Inflammatory macrophage (primary cell): ENCODE measurements around the gene CLCN7.

ENCODE experiments used
- DNase-seq, 2 donors: peaks; one replicate each; pipeline ENCODE4 v3.0.0-alpha.2; 2020 to 2022

CLCN7 gene

DNA sequence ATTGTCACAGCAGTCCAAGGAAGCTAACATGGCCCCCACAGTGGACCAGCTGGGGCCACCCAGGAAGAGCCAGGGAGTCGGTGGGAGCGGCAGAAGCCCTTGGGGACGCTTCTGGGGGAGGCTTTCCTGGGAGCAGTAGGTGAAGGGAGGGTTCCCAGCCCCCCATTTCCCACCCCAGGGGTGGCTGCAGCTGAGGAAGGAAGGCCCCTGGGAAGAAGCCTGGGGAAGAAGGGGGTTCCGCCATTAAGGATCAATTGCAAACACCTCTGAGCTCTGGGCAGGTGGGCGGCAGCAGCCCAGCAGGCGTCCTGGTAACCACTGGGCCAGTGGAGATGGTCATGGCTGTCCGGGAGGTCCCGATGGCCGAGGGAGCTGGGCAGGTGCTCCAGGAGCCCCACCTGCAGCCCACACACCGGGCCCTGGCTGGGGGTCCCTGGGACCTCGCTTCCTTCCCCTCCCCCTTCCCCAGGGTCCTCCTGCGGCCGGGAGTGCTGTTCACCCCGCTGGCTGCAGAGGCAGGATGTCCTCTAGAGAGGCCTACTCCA is 44.5 kb downstream of the CLCN7 start:
- DNase-seq: no peak

DNA sequence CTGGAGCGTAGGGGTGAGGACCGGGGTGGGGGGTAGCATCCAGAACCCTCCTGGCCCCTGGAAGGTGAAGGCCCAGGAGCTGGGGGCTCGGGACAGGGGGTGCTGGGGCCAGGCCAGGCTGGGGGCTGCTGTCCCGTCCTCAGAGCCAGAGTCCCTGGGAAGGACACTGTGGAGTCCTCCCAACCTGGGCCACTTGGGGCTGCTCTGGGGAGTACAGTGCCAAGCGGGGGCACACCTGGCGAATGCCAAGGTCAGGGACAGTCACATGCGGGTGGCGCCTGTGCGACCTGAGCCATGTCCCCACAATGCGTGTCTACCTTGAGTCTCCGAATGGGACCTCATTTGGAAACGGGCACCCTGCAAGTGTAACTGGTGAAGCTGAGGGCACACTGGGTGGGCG is 45.2 kb downstream of the CLCN7 start:
- DNase-seq: no peak

- DNase-seq: no peak
Observed at GRCh38 chr16:1429012-1429411, 45.8 kb downstream of the CLCN7 start.

GRCh38 chr16:1428511-1428910 is 46.3 kb downstream of the CLCN7 start:
- DNase-seq: peak; percentile 13 to 43

DNA sequence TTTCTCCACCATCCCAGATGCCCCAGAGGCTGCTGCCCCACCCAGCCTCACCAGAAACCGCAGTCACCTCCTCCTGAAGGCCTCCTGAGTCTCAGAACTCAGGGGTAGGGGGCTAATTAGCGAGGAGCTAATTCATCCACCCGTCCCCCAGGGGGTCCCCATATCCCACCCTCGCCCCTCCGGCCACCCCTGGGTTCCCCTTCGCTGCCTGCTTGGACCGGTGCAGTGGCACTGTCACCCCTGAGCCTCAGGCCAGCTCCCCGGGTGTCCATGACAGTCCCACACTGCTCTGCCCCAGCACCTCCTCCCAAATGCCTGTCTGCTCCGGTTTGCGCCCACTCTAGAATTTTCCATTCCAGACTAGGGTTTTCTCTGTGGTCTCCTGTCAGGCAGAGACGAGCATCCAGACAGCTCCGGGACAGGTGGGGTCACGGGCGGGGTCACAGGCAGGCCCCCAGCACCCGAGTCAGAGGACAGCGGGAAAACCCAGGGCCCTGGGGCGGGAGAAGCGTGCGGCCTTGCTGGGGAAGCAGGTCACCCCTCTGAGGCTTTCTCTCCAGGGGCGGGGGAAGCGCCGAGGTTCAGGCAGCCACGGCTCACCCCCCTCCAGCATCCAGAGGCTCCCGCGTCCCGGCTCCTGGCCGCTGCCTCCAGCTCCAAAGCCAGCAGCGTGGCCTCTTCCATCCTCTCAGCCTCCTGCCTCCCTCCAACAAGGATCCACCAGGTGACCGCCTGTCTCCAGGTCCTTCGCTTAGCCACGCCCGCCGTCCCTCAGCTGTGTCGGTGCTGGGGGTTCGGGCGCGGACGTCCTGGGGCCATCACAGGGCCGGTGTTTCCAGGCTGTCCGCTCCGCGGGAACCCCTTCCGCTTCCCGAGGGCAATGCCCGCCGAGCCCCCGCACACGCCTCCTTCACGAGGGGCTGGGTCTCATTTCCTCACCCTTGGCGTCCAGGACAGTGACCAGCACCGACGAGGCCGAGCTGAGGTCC is 47.1 kb downstream of the CLCN7 start:
- DNase-seq: no peak

DNA sequence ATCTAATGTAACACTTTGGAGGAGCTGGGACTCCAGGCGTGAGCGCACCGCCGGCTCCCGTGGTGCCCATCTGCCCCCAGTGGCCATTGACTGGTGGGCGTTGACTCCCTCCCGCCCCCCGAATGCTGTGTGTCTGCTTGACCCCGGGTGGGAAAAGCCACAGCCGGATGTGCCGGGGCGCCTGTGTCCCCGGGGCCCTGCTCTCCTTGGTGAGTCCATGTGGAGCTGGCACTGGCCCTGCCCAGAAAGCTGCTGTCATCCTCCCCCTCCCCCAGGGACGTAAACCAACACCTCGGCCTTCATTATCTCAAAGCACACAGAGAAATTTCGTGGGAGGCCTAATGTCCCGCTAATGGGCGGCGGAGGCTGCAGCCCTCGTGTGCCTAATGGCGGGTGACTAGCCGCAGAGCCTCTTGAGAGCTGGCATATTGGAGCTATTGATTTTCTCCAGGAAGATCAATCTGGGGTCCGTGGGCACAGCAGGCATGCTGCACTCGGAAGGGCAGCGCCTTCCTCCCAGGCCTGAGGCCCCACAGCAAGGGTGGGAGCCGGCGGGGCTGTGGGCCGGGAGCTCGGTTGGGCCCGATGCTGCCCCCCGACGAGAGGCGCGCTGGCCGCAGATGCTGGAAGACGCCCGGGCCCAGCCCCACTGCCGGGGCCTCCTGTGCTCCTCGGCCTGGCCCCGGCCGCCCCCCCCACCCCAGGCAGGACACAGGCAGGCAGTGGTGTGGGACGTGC is 47.9 kb downstream of the CLCN7 start:
- DNase-seq: no peak

GRCh38 chr16:1425616-1426370 is 49.0 kb downstream of the CLCN7 start:
- DNase-seq: no peak

DNA sequence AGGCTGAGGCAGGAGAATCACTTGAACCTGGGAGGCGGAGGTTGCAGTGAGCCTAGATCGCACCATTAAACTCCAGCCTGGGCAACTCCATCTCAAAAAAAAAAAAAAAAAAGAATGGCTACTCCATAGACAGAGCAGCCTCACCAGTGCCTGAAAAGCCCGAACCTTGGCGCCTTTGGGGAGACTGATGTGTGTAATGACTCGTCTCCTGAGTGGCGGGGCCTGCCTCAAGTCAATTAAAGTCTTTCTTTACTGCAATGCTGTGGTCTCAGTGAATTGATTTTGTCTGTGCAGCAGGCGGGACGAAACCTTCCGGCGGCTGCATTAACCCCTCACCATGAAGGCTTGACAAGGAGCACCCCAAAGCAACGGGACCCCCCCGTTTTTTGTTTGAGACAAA is 50.8 kb downstream of the CLCN7 start:
- DNase-seq: no peak

GRCh38 chr16:1422076-1422475 is 52.8 kb downstream of the CLCN7 start:
- no peak for DNase-seq

DNA sequence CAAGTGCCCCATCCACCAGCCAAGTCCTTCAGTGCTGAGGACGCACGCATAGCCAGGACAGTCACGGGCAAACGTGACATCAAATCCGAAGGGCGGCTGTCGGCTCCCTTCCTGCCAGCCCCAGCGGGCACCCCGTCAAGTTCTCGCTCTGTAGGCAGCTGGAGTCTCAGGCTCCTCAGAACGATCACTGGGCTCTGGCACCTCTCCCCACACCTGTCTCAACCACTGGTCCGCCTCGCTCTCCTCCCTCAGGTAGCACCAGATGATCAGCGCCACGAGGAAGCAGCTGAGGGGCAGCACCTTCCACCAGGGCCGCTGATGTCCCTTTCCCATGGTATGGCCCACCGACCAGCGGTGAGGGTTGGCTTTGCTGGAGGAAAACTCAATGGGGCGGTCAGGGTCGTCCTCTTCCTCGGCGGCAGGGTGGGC is 54.7 kb downstream of the CLCN7 start:
- DNase-seq: no peak

DNA sequence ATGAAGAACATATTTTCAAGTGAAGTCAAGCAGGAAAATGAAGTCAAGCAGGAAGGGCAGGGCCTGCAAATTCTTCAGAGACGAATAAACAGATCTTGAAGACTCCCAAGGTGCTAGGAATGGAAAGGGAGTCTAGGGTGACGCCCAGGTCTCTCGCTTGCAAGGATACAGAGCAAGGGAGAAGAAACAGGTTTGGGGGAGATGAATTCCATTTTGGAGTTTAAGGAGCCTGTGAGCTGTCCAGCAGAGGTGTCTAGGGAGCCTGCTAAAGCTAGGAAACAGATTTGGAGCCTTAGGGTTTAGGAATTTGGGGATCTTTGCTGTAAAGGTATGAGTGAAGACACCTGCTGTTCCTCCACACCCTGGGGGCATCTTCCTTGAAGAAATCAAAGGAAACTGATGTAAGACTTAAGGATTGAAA is 58.3 kb downstream of the CLCN7 start:
- no peak for DNase-seq

DNA sequence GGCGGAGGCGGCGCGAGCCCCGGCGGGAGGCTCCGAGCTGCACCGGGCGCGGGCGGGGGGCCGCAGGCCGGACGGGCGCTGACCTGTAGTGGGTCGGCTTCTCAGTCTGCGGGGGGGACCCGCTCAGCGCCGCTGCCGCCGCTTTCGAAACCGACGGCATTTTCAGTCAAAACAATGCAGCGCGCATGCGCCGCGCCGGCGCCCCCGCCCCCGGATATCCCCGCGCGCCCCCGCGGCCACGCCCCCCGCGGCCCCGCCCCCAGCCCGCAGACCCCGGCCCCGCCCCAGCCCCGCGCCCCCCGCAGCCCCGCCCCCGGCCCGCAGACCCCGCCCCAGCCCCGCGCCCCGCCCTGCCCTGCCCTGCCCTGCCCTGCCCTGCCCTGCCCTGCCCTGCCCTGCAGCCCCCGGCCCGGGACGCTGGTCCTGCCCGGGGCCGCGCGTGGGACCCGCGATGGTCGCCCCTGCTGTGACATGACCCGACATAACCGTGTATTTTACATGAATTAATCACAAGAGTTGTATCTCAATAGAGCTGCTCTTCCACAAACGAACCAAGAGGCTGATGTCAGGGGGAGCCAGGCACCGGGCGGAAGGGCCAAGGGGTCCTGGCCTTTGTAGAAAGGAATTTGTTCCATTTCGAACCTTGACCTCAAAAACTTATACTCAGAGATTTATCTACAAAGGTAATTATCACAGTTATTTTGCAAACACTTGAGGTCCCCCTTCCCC is 60.1 kb downstream of the CLCN7 start, which contains the start of gene UNKL:
Gene UNKL, minus strand, starts transcription at position 173 of the 729 bp plus-strand sequence. Its CDS starts 13 bp downstream, at position 160.
- peak; percentile 41 to 66 for DNase-seq

DNA sequence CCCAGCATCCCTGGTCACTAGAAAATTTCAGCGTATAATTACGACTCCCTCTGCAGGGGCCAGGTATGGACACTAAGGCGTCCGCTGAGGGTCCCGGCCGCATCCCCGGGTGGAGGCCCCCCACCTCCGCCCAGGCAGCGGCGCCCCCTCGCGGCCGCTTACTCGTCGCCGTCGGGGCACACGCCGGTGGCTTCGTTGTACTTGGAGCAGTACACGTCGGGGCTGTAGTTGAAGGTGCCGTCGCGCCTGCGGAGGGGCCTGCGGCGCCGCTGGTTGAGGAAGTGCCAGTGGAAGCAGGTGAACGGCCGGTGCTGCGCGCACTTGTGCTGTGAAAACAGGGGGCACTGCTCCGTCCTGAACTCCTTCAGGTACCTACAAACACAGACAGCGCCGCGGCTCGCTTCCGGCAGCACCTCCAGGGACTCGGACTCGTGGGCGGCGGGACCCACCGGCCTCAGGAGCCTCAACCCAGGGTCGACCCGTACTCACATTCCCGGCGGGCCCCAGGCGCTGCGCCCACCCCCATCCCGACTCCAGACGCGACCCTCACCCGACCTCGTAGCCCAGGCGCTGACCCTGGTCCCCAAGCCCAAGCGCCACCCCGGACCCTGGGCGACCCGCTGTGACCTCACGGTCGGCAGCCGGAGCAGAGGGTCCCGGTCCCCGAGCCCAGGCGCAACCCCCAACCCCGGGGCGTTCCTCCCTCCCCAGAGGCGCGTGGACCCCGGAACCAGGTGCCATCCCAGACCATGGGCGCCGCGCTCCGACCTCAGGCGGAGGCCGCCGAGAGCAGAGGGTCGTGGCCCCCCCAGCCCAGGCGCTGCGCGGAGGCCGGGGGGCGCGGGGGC is 60.9 kb downstream of the CLCN7 start:
- DNase-seq: peak; percentile 48 to 60

- no peak for DNase-seq
Observed at GRCh38 chr16:1412847-1413246, 62.0 kb downstream of the CLCN7 start.

- DNase-seq: peak; percentile 89 to 91
Observed at GRCh38 chr16:1408171-1408837, 66.5 kb downstream of the CLCN7 start.

GRCh38 chr16:1407753-1408152 is 67.1 kb downstream of the CLCN7 start:
- DNase-seq: no peak

DNA sequence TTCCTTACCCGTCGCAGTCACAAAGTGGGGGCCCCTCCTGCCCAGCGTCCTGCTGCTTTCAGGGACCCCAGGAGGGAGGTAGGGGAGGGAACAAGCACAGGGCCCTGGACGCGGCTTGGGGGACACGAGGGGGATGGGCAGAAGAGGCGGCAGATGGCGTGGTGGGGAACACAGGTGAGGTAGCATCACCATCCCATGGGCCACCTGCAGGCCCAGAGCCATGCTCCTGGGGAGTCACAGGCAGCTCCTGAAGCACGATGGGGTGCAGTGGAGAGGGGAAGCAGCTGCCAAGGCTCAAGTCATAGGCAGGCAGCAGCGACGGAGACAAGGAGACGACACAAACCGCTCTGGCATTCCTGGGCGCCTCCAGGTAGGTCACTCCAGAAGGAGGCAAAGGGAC is 71.1 kb downstream of the CLCN7 start:
- DNase-seq: no peak

GRCh38 chr16:1403036-1403435 is 71.8 kb downstream of the CLCN7 start:
- no peak for DNase-seq

DNA sequence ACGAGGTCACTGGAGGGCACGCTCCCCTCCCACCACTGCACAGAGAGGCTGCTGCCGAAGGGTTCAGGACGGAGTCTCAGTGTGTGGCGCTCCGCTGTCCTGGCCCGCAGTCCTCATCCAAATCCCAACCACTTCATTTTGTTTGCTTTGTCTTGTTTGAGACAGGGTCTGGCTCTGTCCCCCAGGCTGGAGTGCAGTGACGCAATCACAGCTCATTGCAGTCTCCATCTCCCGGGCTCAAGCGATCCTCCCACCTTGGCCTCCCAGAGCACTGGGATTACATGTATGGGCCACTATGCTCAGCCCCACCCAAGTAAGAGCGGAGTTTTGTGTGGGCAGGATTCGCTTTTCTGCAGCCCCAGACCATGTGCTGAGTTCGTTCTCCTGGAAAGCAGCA is 73.1 kb downstream of the CLCN7 start:
- DNase-seq: no peak

DNA sequence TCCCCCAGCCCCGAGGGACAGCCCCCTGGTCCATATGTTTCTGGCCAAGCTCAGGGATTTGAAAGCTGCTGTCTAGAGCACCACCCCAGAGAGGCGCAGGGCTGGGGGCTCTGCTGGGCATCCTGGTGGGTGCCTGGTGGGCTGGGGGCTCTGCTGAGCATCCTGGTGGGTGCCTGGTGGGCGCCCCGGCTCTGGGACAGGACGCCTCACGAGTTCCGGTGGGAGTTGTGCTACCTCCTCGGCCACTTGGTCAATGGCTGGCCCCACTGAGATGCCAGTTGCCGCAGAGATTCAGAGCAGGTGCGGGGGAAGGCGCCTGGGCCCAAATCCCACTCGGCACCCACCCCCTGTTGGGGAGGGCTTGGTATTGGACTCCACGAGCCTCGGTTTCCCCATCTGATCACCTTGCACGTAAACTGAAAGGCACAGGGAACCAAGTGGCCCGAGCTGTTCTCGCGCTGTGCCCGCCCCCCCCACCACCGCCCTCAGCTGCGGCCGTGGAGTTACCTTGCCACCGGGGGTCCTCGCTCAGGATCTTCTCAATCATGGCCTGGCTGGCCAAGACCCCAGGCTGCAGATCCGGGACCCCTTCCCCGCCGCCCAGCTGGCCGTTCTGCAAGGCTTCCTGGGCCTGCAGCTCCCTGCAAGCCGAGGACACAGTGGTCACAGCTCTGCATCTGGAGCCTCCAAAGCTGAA is 73.6 kb downstream of the CLCN7 start:
- DNase-seq: no peak
